ENCODE measurements around the gene XYLT1. TPM values are rescaled to one million over a fixed set of nuclear protein-coding genes. Genes with fewer than 3 reads are reported as not detected.

Gene XYLT1
- total RNA-seq, 1 experiment from 2014 or later = 14.5 TPM

GRCh38 chr16:17365211-17365541 lies 105.6 kb downstream of the XYLT1 start:
- no peak overlapping the region for H4K91ac ChIP-seq (ENCODE audit: insufficient read length, low read depth, low read length)
- no peak overlapping the region for H3K18ac ChIP-seq (ENCODE audit: insufficient read length, low read depth, low read length)
- no peak overlapping the region for H2BK5ac ChIP-seq (ENCODE audit: insufficient read length, low read length)
- H4K5ac ChIP-seq (ENCODE audit: insufficient read length, low read depth, low read length) = no peak overlapping the region
- no peak overlapping the region for H3T11ph ChIP-seq (ENCODE audit: low read length)
- no peak overlapping the region for H3K27ac ChIP-seq (ENCODE audit: insufficient read length, low read depth, low read length)
- H4K20me1 ChIP-seq (ENCODE audit: control insufficient read depth, insufficient read depth, insufficient read length) = no peaks in the 10 kb centered on the region
- no peak overlapping the region for H2AK5ac ChIP-seq (ENCODE audit: insufficient read length, low read length)
- H3K23me2 ChIP-seq (ENCODE audit: insufficient read length, low read depth, low read length, poor library complexity, severe bottlenecking) = no peaks in the 10 kb centered on the region
- no peaks in the 10 kb centered on the region for H3K79me1 ChIP-seq (ENCODE audit: insufficient read depth, low read depth, low read length, poor library complexity, severe bottlenecking)
- Mint-ChIP-seq H3K9me3 (no peaks in the 10 kb centered on the region), H3K4me3 (no peak overlapping the region), H3K27me3 (ENCODE audit: low read depth) (no peaks in the 10 kb centered on the region; the same call in 1 of the 2 replicates), H3K4me1 (peaks cover 40 to 45% of the 10 kb centered on the region in 2 experiments), H3K36me3 (ENCODE audit: insufficient read depth in 1 of 3, low read depth in 3 of 3) (no peaks in the 10 kb centered on the region; a peak in 2 of 7 replicates), H3K27ac (no peak overlapping the region; a peak in 1 of 7 replicates)
- H3K4ac ChIP-seq (ENCODE audit: low read depth, low read length) = no peak overlapping the region
- no peak overlapping the region for H3K56ac ChIP-seq (ENCODE audit: insufficient read length, low read depth, low read length)
- WGBS (ENCODE audit: extremely low coverage, insufficient read length, low lambda C conversion rate) = no CpG with 5 or more reads among the region's 4 CpGs
- H2BK15ac ChIP-seq (ENCODE audit: low read depth, low read length) = no peak overlapping the region
- no peaks in the 10 kb centered on the region for H3K9me3 ChIP-seq (ENCODE audit: control insufficient read depth, low read depth, low read length)
- no peak overlapping the region for H2BK12ac ChIP-seq (ENCODE audit: insufficient read length, low read depth, low read length)
- DNase-seq = no peak
- no peak overlapping the region for H2AFZ ChIP-seq (ENCODE audit: low read length)
- no peak overlapping the region for H2BK120ac ChIP-seq (ENCODE audit: low read depth, low read length, poor library complexity, severe bottlenecking)
- H3K4me1 ChIP-seq (ENCODE audit: insufficient read depth, low read length) = peaks cover 10% of the 10 kb centered on the region; the same call in 1 of the 2 replicates
- no peak overlapping the region for H3K23ac ChIP-seq (ENCODE audit: insufficient read length, low read depth, low read length)
- H3K27me3 ChIP-seq (ENCODE audit: insufficient read depth, low read length) = no peaks in the 10 kb centered on the region
- H3K9ac ChIP-seq (ENCODE audit: extremely low read depth, insufficient read length, low read length) = no peak overlapping the region
- H3K4me2 ChIP-seq (ENCODE audit: insufficient read depth, insufficient read length, low read length) = no peak overlapping the region
- TF ChIP-seq, protein P1, sequence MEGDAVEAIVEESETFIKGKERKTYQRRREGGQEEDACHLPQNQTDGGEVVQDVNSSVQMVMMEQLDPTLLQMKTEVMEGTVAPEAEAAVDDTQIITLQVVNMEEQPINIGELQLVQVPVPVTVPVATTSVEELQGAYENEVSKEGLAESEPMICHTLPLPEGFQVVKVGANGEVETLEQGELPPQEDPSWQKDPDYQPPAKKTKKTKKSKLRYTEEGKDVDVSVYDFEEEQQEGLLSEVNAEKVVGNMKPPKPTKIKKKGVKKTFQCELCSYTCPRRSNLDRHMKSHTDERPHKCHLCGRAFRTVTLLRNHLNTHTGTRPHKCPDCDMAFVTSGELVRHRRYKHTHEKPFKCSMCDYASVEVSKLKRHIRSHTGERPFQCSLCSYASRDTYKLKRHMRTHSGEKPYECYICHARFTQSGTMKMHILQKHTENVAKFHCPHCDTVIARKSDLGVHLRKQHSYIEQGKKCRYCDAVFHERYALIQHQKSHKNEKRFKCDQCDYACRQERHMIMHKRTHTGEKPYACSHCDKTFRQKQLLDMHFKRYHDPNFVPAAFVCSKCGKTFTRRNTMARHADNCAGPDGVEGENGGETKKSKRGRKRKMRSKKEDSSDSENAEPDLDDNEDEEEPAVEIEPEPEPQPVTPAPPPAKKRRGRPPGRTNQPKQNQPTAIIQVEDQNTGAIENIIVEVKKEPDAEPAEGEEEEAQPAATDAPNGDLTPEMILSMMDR (conservative IDR thresholded peaks at IDR 0.05) = no peak
- H3K79me2 ChIP-seq (ENCODE audit: insufficient read depth, low read length) = no peaks in the 10 kb centered on the region
- no peak overlapping the region for H3K14ac ChIP-seq (ENCODE audit: insufficient read depth, low read length)
- H2BK20ac ChIP-seq (ENCODE audit: low read depth, low read length, poor library complexity, severe bottlenecking) = no peak overlapping the region
- no peak overlapping the region for H4K8ac ChIP-seq (replicated peaks; ENCODE audit: insufficient read length, low read depth, low read length)

All from H9 (cell line).